Mesothelial cell of epicardium (in vitro differentiated cells): Measurements from ENCODE around the gene SRPX2. TPM values are rescaled to one million over a fixed set of nuclear protein-coding genes. Genes with fewer than 3 reads are reported as not detected.
A peak's percentile ranks its signal among the peaks of the same experiment; 100 is the strongest.

ENCODE experiments used
- DNase-seq, 2 experiments: peaks; one replicate each; pipeline ENCODE4 v3.0.0; 2021; ENCODE audit warnings: low spot score in 2 of 2; ENCODE audit not compliant: unreplicated experiment in 2 of 2
- H3K27ac Mint-ChIP-seq: 2 replicates; pipeline ENCODE4 v1.8.0; 2021; ENCODE audit warnings: mixed read lengths
- H3K27me3 Mint-ChIP-seq: 2 replicates; pipeline ENCODE4 v1.8.0; 2021; ENCODE audit warnings: low read depth, mixed read lengths
- H3K36me3 Mint-ChIP-seq: 2 replicates; pipeline ENCODE4 v1.8.0; 2021; ENCODE audit warnings: mixed read lengths
- H3K4me1 Mint-ChIP-seq: 2 replicates; pipeline ENCODE4 v1.8.0; 2021; ENCODE audit warnings: mixed read lengths
- H3K4me3 Mint-ChIP-seq: 2 replicates; pipeline ENCODE4 v1.8.0; 2021; ENCODE audit warnings: mild to moderate bottlenecking, moderate library complexity, mixed read lengths
- H3K9me3 Mint-ChIP-seq: 2 replicates; pipeline ENCODE4 v1.8.0; 2021; ENCODE audit warnings: mixed read lengths
- CTCF ChIP-seq: fragments of 200-600 bp; sonication (generic); IDR thresholded peaks from one replicate; pipeline ENCODE4 v1.5.0; 2021; ENCODE audit warnings: antibody characterized with exemption; ENCODE audit not compliant: unreplicated experiment
- total RNA-seq: library from RNA; stranded (reverse); gene quantifications from 3 replicates; pipeline ENCODE4 v1.2.1, GENCODE V29; 2021

The SRPX2 gene
- total RNA-seq, 1 donor from 2014 or later: 16.2 TPM

- Mint-ChIP-seq H3K27me3 (no peaks in the 10 kb centered on the region), H3K27ac (peak overlapping the region; percentile 59), H3K9me3 (peaks cover 34% of the 10 kb centered on the region), H3K4me1 (peaks cover 9% of the 10 kb centered on the region), H3K36me3 (no peaks in the 10 kb centered on the region), H3K4me3 (no peak overlapping the region)
- no peak for TF ChIP-seq CTCF
- DNase-seq: no peak
Observed at GRCh38 chrX:100659431-100660137, 15.6 kb downstream of the SRPX2 start.

- Mint-ChIP-seq H3K4me3 (no peak overlapping the region), H3K27me3 (no peaks in the 10 kb centered on the region), H3K36me3 (peaks cover 4% of the 10 kb centered on the region), H3K9me3 (peaks cover 42% of the 10 kb centered on the region), H3K4me1 (peaks cover 9% of the 10 kb centered on the region), H3K27ac (no peak overlapping the region)
- no peak for TF ChIP-seq CTCF
- no peak for DNase-seq
Observed at GRCh38 chrX:100662170-100662569, 18.2 kb downstream of the SRPX2 start.

GRCh38 chrX:100662796-100663195 lies 18.8 kb downstream of the SRPX2 start:
- Mint-ChIP-seq H3K4me3 (no peak overlapping the region), H3K27ac (no peak overlapping the region), H3K9me3 (peaks cover 40% of the 10 kb centered on the region), H3K4me1 (peaks cover 9% of the 10 kb centered on the region), H3K27me3 (no peaks in the 10 kb centered on the region), H3K36me3 (peaks cover 4% of the 10 kb centered on the region)
- no peak for TF ChIP-seq CTCF
- DNase-seq: no peak

GRCh38 chrX:100663642-100664041 lies 19.6 kb downstream of the SRPX2 start:
- Mint-ChIP-seq H3K4me1 (peaks cover 9% of the 10 kb centered on the region), H3K9me3 (peaks cover 38% of the 10 kb centered on the region), H3K36me3 (peaks cover 4% of the 10 kb centered on the region)

GRCh38 chrX:100672966-100673365 lies 29.0 kb downstream of the SRPX2 start:
- TF ChIP-seq CTCF: no peak
- H3K27ac Mint-ChIP-seq: no peak overlapping the region
- DNase-seq: no peak
- H3K4me3 Mint-ChIP-seq: no peak overlapping the region
- H3K4me1 Mint-ChIP-seq: peaks cover 5% of the 10 kb centered on the region
- peaks cover 9% of the 10 kb centered on the region for H3K9me3 Mint-ChIP-seq
- no peaks in the 10 kb centered on the region for H3K27me3 Mint-ChIP-seq
- no peaks in the 10 kb centered on the region for H3K36me3 Mint-ChIP-seq

More at GRCh38 chrX:100663642-100664041, 19.6 kb downstream of the SRPX2 start:
- Mint-ChIP-seq H3K27ac (no peak overlapping the region), H3K27me3 (no peaks in the 10 kb centered on the region), H3K4me3 (no peak overlapping the region)
- no peak for DNase-seq
- no peak for TF ChIP-seq CTCF
